MCF 10A (cell line): ENCODE results near the gene PIAS4. TPM values are rescaled to one million over a fixed set of nuclear protein-coding genes. Genes with fewer than 3 reads are reported as not detected.

ENCODE experiments used
- BruUV-seq: library from RNA; stranded (reverse); fragments of 400-500 nt; replicated peaks from 2 replicates; lab custom pipeline; 2021; lab: Mats Ljungman, UMichigan
- CTCF ChIA-PET: fragments of 300-600 bp; sonication (Branson Sonifier 250); formaldehyde crosslinking; extraction: SDS; loops from one replicate; lab custom pipeline; 2021; ENCODE audit warnings: antibody characterized with exemption, inconsistent platforms; lab: Yijun Ruan, JAX
- POLR2A ChIA-PET: fragments of 300-600, 350-650 bp; sonication (Branson Sonifier 250); formaldehyde crosslinking; extraction: SDS; loops from one replicate; lab custom pipeline; 2020; ENCODE audit warnings: antibody characterized with exemption, inconsistent platforms; lab: Yijun Ruan, JAX
- DNase-seq: peaks from one replicate; pipeline ENCODE4 v3.0.0-alpha.2; 2018; ENCODE audit not compliant: unreplicated experiment
- H3K27ac Mint-ChIP-seq: one replicate; pipeline ENCODE4 v1.8.0; 2022; ENCODE audit warnings: mild to moderate bottlenecking, low read depth, mixed read lengths; ENCODE audit not compliant: unreplicated experiment
- H3K27me3 Mint-ChIP-seq: one replicate; pipeline ENCODE4 v1.8.0; 2022; ENCODE audit warnings: mixed read lengths; ENCODE audit not compliant: insufficient read depth, unreplicated experiment
- H3K36me3 Mint-ChIP-seq: one replicate; pipeline ENCODE4 v1.8.0; 2022; ENCODE audit warnings: mild to moderate bottlenecking, moderate library complexity, mixed read lengths; ENCODE audit not compliant: insufficient read depth, unreplicated experiment
- H3K4me1 Mint-ChIP-seq: one replicate; pipeline ENCODE4 v1.8.0; 2022; ENCODE audit warnings: mixed read lengths; ENCODE audit not compliant: insufficient read depth, unreplicated experiment
- H3K4me3 Mint-ChIP-seq: one replicate; pipeline ENCODE4 v1.8.0; 2022; ENCODE audit warnings: mild to moderate bottlenecking, moderate library complexity, mixed read lengths; ENCODE audit not compliant: unreplicated experiment
- H3K9me3 Mint-ChIP-seq: one replicate; pipeline ENCODE4 v1.8.0; 2022; ENCODE audit warnings: mixed read lengths; ENCODE audit not compliant: unreplicated experiment
- intact Hi-C: fragments of 100-400 bp; cut with micrococcal nuclease; formaldehyde crosslinking; loops from 2 replicates; pipeline ENCODE4 v1.14.1; 2022
- total RNA-seq: library from RNA; stranded (reverse); gene quantifications from 2 replicates; pipeline ENCODE4 v1.2.3, GENCODE V29; 2022
- TF ChIP-seq, protein P1 (sequence below): fragments of 200-600 bp; IDR thresholded peaks from one replicate; pipeline ENCODE4 v1.8.0; 2022; ENCODE audit warnings: antibody characterized with exemption, mild to moderate bottlenecking; ENCODE audit not compliant: unreplicated experiment

Gene PIAS4
- total RNA-seq, 1 experiment from 2014 or later = 15.1 TPM

DNA sequence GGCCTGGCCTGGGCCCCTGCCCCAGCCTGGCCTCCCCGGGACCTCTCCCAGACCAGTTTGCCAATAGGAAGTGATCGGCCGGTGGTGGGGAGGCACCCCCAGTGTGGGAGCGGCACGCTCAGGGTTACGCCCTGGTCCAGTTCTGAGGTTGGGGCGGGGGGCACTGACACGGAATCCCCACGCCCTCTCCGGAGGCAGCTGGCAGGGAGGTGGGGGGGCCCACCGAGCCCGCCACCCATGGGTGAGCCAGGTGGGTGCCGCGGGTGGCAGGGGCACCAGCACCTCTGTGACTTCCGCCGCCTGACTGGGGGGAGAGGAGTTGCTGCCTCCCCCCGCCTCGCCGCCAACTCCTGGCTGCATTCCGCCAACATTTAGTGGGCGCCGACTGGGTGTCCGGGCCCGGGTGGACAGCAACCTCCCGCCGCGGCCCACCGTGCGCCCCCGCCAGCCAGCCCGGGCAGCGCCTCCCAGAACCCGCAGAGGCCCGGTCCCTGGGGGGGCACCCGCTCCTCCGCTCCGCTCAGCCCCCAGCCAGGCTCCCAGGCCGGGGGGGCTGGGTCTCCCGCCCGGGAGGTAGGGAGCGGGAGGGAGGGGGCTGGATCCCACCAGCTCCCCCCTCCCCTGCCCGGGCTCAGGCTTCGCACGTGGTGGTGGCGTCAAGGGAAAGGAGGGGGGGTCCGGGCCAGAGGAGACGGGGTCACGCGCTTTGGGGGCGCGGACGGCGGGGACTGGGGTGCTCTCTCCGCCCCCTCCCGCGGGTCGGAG, 57.1 kb downstream of the PIAS4 start:
- POLR2A ChIA-PET = interaction anchor here (0.6 to 4.2 kb wide), 7 partner anchors 12 to 944 kb away, joined by 3 to 20 read pairs (median 5); partner anchors contain the start of gene EEF2
- intact Hi-C loops = loop anchor here (10.0 kb wide), 1 partner anchor 140 kb away; no protein-coding TSS in a partner anchor

GRCh38 chr19:4065430-4066175, 58.1 kb downstream of the PIAS4 start:
- H3K4me1 Mint-ChIP-seq = peaks cover 5% of the 10 kb centered on the region
- no peaks in the 10 kb centered on the region for H3K27me3 Mint-ChIP-seq
- intact Hi-C loops = loop anchor here (10.0 kb wide), 1 partner anchor 139 kb away; no protein-coding TSS in a partner anchor
- TF ChIP-seq, protein P1, sequence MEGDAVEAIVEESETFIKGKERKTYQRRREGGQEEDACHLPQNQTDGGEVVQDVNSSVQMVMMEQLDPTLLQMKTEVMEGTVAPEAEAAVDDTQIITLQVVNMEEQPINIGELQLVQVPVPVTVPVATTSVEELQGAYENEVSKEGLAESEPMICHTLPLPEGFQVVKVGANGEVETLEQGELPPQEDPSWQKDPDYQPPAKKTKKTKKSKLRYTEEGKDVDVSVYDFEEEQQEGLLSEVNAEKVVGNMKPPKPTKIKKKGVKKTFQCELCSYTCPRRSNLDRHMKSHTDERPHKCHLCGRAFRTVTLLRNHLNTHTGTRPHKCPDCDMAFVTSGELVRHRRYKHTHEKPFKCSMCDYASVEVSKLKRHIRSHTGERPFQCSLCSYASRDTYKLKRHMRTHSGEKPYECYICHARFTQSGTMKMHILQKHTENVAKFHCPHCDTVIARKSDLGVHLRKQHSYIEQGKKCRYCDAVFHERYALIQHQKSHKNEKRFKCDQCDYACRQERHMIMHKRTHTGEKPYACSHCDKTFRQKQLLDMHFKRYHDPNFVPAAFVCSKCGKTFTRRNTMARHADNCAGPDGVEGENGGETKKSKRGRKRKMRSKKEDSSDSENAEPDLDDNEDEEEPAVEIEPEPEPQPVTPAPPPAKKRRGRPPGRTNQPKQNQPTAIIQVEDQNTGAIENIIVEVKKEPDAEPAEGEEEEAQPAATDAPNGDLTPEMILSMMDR = no peak
- ChIA-PET POLR2A (interaction anchor here (1.1 to 1.4 kb wide), 3 partner anchors 75 to 96 kb away, joined by 5 to 6 read pairs (median 5); partner anchors contain the start of gene EEF2), CTCF (no interaction called here)
- BruUV-seq = no TSS peak
- H3K36me3 Mint-ChIP-seq = peaks cover 9% of the 10 kb centered on the region
- H3K4me3 Mint-ChIP-seq = peak overlapping the region; percentile 79
- peak; percentile 95 for DNase-seq
- no peaks in the 10 kb centered on the region for H3K9me3 Mint-ChIP-seq
- H3K27ac Mint-ChIP-seq = no peak overlapping the region

More for the DNA sequence above, 57.1 kb downstream of the PIAS4 start:
- Mint-ChIP-seq H3K27me3 (no peaks in the 10 kb centered on the region), H3K27ac (peak overlapping the region; percentile 88), H3K36me3 (peaks cover 14% of the 10 kb centered on the region), H3K4me1 (peaks cover 11% of the 10 kb centered on the region), H3K9me3 (no peaks in the 10 kb centered on the region), H3K4me3 (peak overlapping the region; percentile 79)
- CTCF ChIA-PET = no interaction called here
- TF ChIP-seq, protein P1 = no peak
- no TSS peak for BruUV-seq
- DNase-seq = no peak

DNA sequence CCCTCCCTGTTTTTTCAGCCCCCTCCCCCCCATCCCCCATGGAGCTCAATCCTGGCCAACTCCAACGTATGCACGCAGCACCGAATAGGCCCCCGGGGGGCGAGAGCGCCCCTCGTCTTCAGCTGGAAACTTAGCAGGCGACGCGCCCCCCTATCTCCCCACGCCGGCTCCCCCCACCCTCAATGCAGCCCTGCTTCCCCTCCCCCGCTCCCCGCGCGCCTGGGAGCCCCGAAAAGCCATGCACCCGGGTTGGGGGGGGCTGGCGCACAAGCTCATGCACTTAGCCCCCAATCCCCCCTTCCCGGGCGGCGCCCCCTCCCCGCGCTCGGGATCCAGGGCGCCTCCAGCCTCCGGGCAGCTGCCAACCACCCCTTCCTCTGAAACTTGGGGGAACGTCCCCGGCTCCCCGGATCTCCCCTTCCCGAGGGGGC, 58.7 kb downstream of the PIAS4 start:
- CTCF ChIA-PET = no interaction called here
- no TSS peak for BruUV-seq
- Mint-ChIP-seq H3K27me3 (no peaks in the 10 kb centered on the region), H3K36me3 (peaks cover 6% of the 10 kb centered on the region), H3K9me3 (no peaks in the 10 kb centered on the region), H3K27ac (no peak overlapping the region), H3K4me1 (peaks cover 5% of the 10 kb centered on the region), H3K4me3 (peak overlapping the region; percentile 71)
- POLR2A ChIA-PET = interaction anchor here (1.1 to 1.4 kb wide), 2 partner anchors 81 to 97 kb away, joined by 5 read pairs; partner anchors contain the start of gene EEF2
- TF ChIP-seq, protein P1 = no peak
- intact Hi-C loops = loop anchor here (10.0 kb wide), 1 partner anchor 139 kb away; no protein-coding TSS in a partner anchor
- DNase-seq = no peak
